Peyer's patch (tissue), 4 donors: ENCODE results near the gene CRHBP. TPM values are rescaled to one million over a fixed set of nuclear protein-coding genes. Genes with fewer than 3 reads are reported as not detected.
"Not testable (repeated sequence)": the region's sequence is repeated elsewhere in the genome, so short reads cannot be mapped to it uniquely, and the experiment has no call there.

ENCODE experiments used
- DNase-seq, 3 donors: peaks; one replicate each; pipeline ENCODE4 v3.0.0-alpha.2; 2017 to 2019
- H3K27ac ChIP-seq, 4 donors: fragments of 200-600 bp; sonication (generic); one replicate each; pipeline ENCODE4 v1.5.1; 2016 to 2019
- H3K27me3 ChIP-seq, 2 donors: fragments of 200-600 bp; sonication (generic); one replicate each; pipeline ENCODE4 v1.5.1; 2019
- H3K36me3 ChIP-seq, 3 donors: fragments of 200-600 bp; sonication (generic); one replicate each; pipeline ENCODE4 v1.5.1; 2016 to 2019
- H3K4me1 ChIP-seq, 4 donors: fragments of 200-600 bp; sonication (generic); one replicate each; pipeline ENCODE4 v1.5.1; 2016 to 2019
- H3K4me3 ChIP-seq, 4 donors: fragments of 200-600 bp; sonication (generic); 1 replicate in 3 of 4; 2 replicates in 1 of 4; pipeline ENCODE4 v1.5.1; 2016 to 2019; ENCODE audit warnings: mild to moderate bottlenecking in 1 of 4
- H3K9me3 ChIP-seq, 4 donors: fragments of 200-600 bp; sonication (generic); one replicate each; pipeline ENCODE4 v1.5.1; 2016 to 2019; ENCODE audit warnings: mild to moderate bottlenecking in 1 of 4
- POLR2A ChIP-seq, 2 donors: fragments of 450-650 bp; IDR thresholded peaks; one replicate each; pipeline ENCODE4 v1.5.1; 2017; ENCODE audit warnings: antibody characterized with exemption in 2 of 2, mild to moderate bottlenecking in 2 of 2, moderate library complexity in 2 of 2
- total RNA-seq, 4 donors: library from RNA; depleted of rRNA; stranded (reverse); fragments of >200 nt; gene quantifications; one replicate each; pipeline ENCODE4 v1.1.0, GENCODE V29; 2016
- TF ChIP-seq, protein P1 (sequence below), 6 experiments: fragments of 450-650 bp in 4 of 6; fragments of 200-600 bp in 2 of 6; sonication (generic) in 1 of 6; IDR thresholded peaks; one replicate each; pipeline ENCODE4 v1.5.1; 2017 to 2019; ENCODE audit warnings: antibody characterized with exemption in 6 of 6, mild to moderate bottlenecking in 3 of 6, moderate library complexity in 1 of 6

Gene CRHBP, protein sequence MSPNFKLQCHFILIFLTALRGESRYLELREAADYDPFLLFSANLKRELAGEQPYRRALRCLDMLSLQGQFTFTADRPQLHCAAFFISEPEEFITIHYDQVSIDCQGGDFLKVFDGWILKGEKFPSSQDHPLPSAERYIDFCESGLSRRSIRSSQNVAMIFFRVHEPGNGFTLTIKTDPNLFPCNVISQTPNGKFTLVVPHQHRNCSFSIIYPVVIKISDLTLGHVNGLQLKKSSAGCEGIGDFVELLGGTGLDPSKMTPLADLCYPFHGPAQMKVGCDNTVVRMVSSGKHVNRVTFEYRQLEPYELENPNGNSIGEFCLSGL
- 1 to 10 TPM in 2 of 4 donors, not detected in 2; 3.9 to 8.3 TPM for total RNA-seq

DNA sequence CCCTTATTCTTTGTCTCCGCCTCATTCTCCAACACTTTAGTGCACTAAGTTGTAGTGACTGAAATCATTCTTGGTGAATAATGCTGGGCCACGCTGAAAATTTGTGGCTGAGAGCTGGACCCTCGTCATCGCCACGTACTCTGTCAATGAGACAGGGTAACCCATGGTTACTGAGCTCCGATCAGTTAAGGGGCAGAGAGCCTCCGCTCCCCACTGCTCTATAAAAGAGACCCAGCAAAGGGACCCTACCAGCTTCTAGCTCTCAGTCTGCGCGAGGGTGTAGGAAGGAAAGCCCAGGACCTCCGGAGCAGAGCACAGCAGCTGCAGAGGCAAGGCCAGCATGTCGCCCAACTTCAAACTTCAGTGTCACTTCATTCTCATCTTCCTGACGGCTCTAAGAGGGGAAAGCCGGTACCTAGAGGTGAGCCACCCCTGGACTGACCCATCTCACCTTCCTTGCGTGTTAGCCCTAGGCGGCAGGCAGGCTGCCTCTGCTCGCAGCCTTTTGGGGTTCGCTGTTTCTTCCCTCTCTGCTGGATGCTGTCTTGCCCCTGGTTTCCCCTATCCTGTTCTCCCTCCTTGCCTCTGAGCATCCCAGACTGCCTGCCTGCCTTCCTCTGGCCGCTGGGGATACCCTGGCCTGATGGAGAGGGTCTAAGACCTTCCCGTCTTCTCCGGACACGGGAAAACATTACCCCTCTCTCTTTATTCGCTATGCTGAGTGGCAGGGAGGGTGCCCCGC lies at the start of gene CRHBP:
Gene CRHBP (plus strand): TSS at position 251 of the 742 bp plus-strand sequence. CDS start 90 bp downstream, at position 341.
- Histone ChIP-seq H3K4me1 (peaks cover 0 to 6% (median 0%) of the 10 kb centered on the region in 4 donors), H3K9me3 (no peaks in the 10 kb centered on the region), H3K27me3 (peaks cover 0 to 10% of the 10 kb centered on the region in 2 donors), H3K4me3 (peak within 1 kb of the TSS in 3 of 4 donors; percentile 6 to 41 (median 29)), H3K27ac (no peak within 1 kb of the TSS), H3K36me3 (no peaks in the 10 kb centered on the region)
- TF ChIP-seq, protein P1, sequence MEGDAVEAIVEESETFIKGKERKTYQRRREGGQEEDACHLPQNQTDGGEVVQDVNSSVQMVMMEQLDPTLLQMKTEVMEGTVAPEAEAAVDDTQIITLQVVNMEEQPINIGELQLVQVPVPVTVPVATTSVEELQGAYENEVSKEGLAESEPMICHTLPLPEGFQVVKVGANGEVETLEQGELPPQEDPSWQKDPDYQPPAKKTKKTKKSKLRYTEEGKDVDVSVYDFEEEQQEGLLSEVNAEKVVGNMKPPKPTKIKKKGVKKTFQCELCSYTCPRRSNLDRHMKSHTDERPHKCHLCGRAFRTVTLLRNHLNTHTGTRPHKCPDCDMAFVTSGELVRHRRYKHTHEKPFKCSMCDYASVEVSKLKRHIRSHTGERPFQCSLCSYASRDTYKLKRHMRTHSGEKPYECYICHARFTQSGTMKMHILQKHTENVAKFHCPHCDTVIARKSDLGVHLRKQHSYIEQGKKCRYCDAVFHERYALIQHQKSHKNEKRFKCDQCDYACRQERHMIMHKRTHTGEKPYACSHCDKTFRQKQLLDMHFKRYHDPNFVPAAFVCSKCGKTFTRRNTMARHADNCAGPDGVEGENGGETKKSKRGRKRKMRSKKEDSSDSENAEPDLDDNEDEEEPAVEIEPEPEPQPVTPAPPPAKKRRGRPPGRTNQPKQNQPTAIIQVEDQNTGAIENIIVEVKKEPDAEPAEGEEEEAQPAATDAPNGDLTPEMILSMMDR (IDR thresholded peaks at IDR 0.05), result no peak
- no peak for TF ChIP-seq POLR2A (IDR thresholded peaks at IDR 0.05)
- no peak for DNase-seq

GRCh38 chr5:76908166-76908565 lies 44.7 kb upstream of the CRHBP start:
- Histone ChIP-seq H3K9me3 (no peaks in the 10 kb centered on the region), H3K36me3 (no peaks in the 10 kb centered on the region), H3K27me3 (no peaks in the 10 kb centered on the region), H3K27ac (no peak overlapping the region), H3K4me3 (no peak overlapping the region), H3K4me1 (no peaks in the 10 kb centered on the region)
- DNase-seq, result no peak
- no peak for TF ChIP-seq POLR2A (IDR thresholded peaks at IDR 0.05)
- TF ChIP-seq, protein P1 (IDR thresholded peaks at IDR 0.05), result no peak

DNA sequence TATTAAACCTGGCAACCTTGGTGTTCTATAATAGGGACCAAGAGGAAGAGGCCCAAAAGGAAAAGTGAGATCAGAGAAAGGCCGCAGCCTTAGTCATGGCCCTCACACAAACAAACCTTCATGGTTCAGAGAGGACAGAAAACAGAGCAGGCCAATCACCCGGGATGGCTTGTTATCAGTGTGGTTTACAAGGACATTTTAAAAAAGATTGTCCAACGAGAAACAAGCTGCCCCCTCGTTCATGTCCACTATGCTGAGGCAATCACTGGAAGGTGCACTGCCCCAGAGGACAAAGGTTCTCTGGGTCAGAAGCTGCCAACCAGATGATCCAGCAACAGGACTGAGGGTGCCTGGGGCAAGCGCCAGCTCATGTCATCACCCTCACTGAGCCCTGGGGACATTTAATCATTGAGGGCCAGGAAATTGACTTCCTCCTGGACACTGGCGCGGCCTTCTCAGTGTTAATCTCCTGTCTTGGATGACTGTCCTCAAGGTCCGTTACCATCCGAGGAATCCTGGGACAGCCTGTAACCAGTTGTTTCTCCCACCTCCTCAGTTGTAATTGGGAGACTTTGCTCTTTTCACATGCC lies 42.4 kb upstream of the CRHBP start:
- H3K4me3 ChIP-seq, H3K27me3 ChIP-seq, DNase-seq, H3K4me1 ChIP-seq, H3K36me3 ChIP-seq, H3K27ac ChIP-seq, H3K9me3 ChIP-seq: not testable (repeated sequence)

- not testable (repeated sequence) for H3K9me3 ChIP-seq, H3K4me3 ChIP-seq, H3K4me1 ChIP-seq, H3K27me3 ChIP-seq, DNase-seq, H3K36me3 ChIP-seq, H3K27ac ChIP-seq
These were observed 38.2 kb upstream of the CRHBP start for GRCh38 chr5:76914671-76915070.

DNA sequence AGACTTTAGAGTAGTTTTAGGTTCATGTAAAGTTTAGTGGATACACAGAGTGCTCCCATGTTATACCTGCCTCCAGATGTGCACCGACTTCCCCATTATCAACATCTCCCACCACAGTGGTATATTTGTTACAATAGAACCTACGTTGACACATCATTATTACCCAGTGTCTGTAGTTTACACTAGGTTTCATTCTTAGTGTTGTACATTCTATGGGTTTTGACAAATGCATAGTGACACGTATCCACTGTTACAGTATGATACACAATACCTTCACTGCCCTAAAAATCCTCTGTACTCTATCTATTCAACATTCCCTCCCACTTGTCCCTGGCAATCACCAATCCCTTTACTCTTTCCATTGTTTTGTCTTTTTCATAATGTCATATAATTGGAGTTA lies 34.3 kb upstream of the CRHBP start:
- Histone ChIP-seq H3K4me3 (no peak overlapping the region), H3K9me3 (no peaks in the 10 kb centered on the region), H3K4me1 (no peaks in the 10 kb centered on the region), H3K27ac (no peak overlapping the region), H3K27me3 (no peaks in the 10 kb centered on the region), H3K36me3 (no peaks in the 10 kb centered on the region)
- no peak for DNase-seq
- no peak for TF ChIP-seq POLR2A (IDR thresholded peaks at IDR 0.05)
- TF ChIP-seq, protein P1 (IDR thresholded peaks at IDR 0.05), result no peak

GRCh38 chr5:76920491-76920890 lies 32.4 kb upstream of the CRHBP start:
- H3K4me3 ChIP-seq, result no peak overlapping the region
- no peaks in the 10 kb centered on the region for H3K36me3 ChIP-seq
- DNase-seq, result no peak
- no peaks in the 10 kb centered on the region for H3K4me1 ChIP-seq
- no peak overlapping the region for H3K27ac ChIP-seq
- no peaks in the 10 kb centered on the region for H3K9me3 ChIP-seq
- no peaks in the 10 kb centered on the region for H3K27me3 ChIP-seq
- TF ChIP-seq, protein P1 (IDR thresholded peaks at IDR 0.05), result no peak
- TF ChIP-seq POLR2A (IDR thresholded peaks at IDR 0.05), result no peak
